Activated CD4-positive, alpha-beta T cell treated with anti-CD3 and anti-CD28 coated beads, Interleukin-2, amount 10 ng/mL, durations not matched to agents 24 days and 14 days (primary cell): Measurements from ENCODE around the gene SLC25A2. TPM values are rescaled to one million over a fixed set of nuclear protein-coding genes. Genes with fewer than 3 reads are reported as not detected.
"Not testable (repeated sequence)": the region's sequence is repeated elsewhere in the genome, so short reads cannot be mapped to it uniquely, and the experiment has no call there.

Experiments
- DNase-seq: peaks from one replicate; pipeline ENCODE4 v3.0.0; 2022
- H3K27ac Mint-ChIP-seq: one replicate; pipeline ENCODE4 v1.8.0; 2022; ENCODE audit warnings: mild to moderate bottlenecking, mixed read lengths
- H3K27me3 Mint-ChIP-seq: one replicate; pipeline ENCODE4 v1.8.0; 2022; ENCODE audit warnings: mixed read lengths
- H3K36me3 Mint-ChIP-seq: one replicate; pipeline ENCODE4 v1.8.0; 2022; ENCODE audit warnings: low read depth, mild to moderate bottlenecking, mixed read lengths
- H3K4me1 Mint-ChIP-seq: one replicate; pipeline ENCODE4 v1.8.0; 2021; ENCODE audit warnings: mixed read lengths
- H3K4me3 Mint-ChIP-seq: one replicate; pipeline ENCODE4 v1.8.0; 2022; ENCODE audit warnings: mild to moderate bottlenecking, moderate library complexity, mixed read lengths
- H3K9me3 Mint-ChIP-seq: one replicate; pipeline ENCODE4 v1.8.0; 2021; ENCODE audit warnings: mixed read lengths
- intact Hi-C: fragments of 100-400 bp; cut with micrococcal nuclease; formaldehyde crosslinking; loops from one replicate; pipeline ENCODE4 v1.15.1; 2023
- total RNA-seq: library from RNA; stranded (reverse); gene quantifications from 2 replicates; pipeline ENCODE4 v1.2.3, GENCODE V29; 2022

The SLC25A2 gene
- total RNA-seq, 1 donor from 2014 or later, result 0.23 TPM

DNA sequence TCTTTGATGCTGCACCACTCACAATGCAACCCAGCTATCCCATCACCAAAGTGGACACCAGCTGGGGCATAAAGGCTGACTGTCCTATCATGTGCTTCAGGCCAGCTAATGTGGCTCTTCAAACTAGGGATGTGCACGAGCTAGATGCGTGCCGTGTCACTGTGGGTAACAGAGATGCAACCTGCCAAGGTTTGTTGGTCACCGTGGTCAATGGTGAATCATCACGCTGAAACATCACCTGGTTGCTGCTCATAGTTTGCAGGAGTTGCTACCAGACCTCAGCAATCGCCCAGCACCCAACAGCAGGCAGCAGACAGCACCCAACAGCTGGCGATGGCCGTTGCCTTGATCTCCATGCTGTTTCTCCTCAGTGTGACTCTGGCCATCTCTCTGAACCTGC is 24.4 kb upstream of the SLC25A2 start:
- peak; percentile 53 for DNase-seq
- Mint-ChIP-seq H3K27me3 (peaks cover 24% of the 10 kb centered on the region), H3K4me3 (no peak overlapping the region), H3K4me1 (peaks cover 8% of the 10 kb centered on the region), H3K27ac (no peak overlapping the region), H3K9me3 (peaks cover 21% of the 10 kb centered on the region), H3K36me3 (peaks cover 3% of the 10 kb centered on the region)
- intact Hi-C loops, result loop anchor here (10.0 kb wide), 2 partner anchors 307 to 1027 kb away; partner anchors contain the start of genes HDAC3 and RELL2

DNA sequence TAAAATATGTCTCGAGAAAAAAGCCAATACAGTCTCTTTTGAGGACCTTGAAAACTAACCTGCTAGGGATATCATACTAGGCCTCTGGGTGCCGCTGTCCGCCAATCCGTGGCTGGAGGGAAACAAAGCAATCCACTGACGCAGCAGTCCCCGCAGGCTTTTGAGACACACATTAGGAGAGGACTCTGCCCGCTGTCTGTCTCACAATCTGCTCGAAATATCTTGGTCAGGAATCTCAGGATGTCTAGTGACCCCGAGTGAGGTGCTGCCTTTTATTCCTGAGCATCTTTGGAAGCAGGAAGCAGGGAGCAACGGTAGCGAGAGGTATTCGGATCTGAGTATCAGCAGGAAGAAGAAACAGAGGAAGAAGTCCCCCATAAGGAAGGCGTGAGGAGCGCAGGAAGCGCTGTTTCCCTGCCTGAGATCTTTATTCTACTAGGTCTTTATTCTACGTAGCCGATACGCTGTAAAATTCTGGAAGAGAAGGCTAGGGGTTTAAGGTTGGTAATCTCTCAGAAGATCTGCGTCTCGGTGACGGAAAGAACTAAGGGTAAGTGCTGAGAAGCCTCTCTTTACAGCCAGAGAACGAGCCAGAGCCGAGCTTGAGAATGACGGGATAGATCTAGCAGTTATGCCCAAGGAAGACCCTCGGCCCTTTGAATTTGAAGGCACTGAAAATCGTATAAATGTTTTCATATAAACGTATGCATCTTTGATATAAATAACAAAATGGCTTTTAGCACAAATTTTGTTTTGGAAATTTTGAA is 22.4 kb upstream of the SLC25A2 start:
- Mint-ChIP-seq H3K27me3 (peaks cover 12% of the 10 kb centered on the region), H3K27ac (peak overlapping the region; percentile 90), H3K9me3 (peaks cover 13% of the 10 kb centered on the region), H3K4me1 (peaks cover 8% of the 10 kb centered on the region), H3K36me3 (peaks cover 9% of the 10 kb centered on the region), H3K4me3 (peak overlapping the region; percentile 92)
- intact Hi-C loops, result loop anchor here (1.0 to 10.0 kb wide), 3 partner anchors 188 to 1029 kb away; partner anchors contain the start of genes HDAC3 and RELL2
- peak; percentile 90 for DNase-seq

DNA sequence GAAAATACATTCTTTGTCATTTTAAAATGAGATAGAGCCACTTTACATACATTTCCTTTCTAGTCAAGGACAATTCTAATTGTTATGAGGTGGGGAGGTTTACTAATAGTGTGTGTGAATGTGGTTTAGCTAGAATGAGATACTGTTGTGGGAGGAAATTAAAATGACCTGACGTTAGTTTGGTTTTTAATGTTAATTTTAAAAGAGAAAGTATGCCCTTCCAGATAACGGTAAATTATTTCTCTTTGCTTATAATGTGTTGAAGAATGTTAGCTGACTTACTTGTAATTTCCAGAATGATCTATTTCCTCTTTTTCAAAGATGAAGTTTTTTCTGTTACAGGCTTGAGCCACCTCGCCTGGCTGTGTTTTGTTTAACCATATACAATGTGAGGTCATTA is 18.4 kb upstream of the SLC25A2 start:
- Mint-ChIP-seq H3K9me3 (peaks cover 38% of the 10 kb centered on the region), H3K27ac (no peak overlapping the region), H3K4me3 (no peak overlapping the region), H3K36me3 (peaks cover 43% of the 10 kb centered on the region), H3K4me1 (peaks cover 20% of the 10 kb centered on the region), H3K27me3 (peaks cover 5% of the 10 kb centered on the region)
- intact Hi-C loops, result loop anchor here (10.0 kb wide), 2 partner anchors 313 to 1033 kb away; partner anchors contain the start of genes HDAC3 and RELL2
- DNase-seq, result no peak

DNA sequence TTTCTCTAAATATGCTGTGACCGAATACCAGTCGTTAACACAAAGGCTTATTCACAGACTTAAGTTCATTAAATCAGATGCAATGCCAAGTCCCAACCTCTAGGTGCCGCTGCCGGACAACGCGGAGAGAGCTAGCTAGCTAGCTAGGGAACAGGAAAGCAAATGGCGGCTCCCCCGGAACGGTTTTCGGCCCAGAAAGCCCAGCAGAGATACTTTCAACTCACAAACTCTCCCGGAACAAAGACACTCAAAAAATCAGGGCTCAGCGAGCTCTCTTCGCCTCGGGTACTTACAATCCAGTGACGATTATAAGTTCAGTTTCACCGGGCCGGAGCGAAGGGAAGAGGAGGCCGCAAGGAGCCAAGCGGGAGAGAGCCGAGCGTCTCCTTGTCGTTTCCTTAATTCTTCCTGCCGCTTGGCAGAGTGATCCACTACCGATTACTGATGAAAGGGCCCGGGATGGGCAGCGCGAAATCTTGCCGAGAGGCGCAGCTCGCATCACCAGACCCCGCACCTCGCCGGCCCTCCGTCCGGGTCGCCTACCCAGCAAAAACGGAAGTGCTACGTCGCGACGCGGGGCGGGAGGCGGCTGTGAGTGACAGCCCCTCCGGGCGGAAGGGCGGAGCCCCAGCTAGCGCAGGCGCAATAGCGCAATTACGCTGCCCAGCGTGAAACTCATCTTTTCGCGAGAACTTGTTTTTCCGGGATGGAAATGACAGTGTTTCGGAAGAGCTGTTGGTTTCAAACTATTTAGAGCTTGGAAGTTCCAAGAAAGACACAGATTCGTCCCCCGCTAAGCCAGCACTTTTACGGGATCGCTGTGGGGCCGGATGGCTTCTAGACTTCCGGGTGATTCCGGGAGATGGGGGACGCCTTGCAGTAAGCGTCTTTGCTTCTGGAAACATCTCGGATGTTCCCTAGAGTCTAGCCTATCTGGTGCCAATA is 16.6 kb upstream of the SLC25A2 start, which contains the start of gene TAF7:
Gene TAF7, minus strand, starts transcription at position 560 of the 945 bp plus-strand sequence. CDS start 740 bp downstream, outside the sequence.
- Mint-ChIP-seq H3K27me3 (peaks cover 2% of the 10 kb centered on the region), H3K27ac (peak within 1 kb of the TSS; percentile 99), H3K4me1 (peaks cover 12% of the 10 kb centered on the region), H3K9me3 (peaks cover 36% of the 10 kb centered on the region), H3K4me3 (peak within 1 kb of the TSS; percentile 92), H3K36me3 (peaks cover 58% of the 10 kb centered on the region)
- intact Hi-C loops, result loop anchor here (1.0 to 10.0 kb wide), 4 partner anchors 192 to 1034 kb away; partner anchors contain the start of genes HDAC3 and RELL2
- peak; percentile 98 for DNase-seq

DNA sequence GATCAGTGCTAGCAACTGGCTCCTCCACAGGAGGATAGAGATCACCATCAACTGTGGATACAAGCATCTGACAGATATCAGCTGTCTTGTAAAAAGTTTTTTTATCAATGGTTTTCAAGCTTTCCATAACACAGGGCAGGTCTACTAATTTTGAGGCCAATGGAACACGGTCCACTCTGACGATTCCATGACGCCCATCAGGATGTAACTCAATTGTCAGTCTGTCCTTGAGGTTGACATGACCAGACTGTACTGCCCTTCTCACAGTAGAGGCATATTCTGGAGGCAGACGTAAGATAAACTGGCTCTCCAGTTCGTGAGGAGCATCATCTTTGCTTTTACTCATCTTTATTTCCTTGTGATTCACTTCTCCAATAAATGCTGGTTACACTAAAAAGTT is 15.8 kb upstream of the SLC25A2 start:
- Mint-ChIP-seq H3K27ac (peak overlapping the region; percentile 99), H3K9me3 (peaks cover 42% of the 10 kb centered on the region), H3K36me3 (peaks cover 66% of the 10 kb centered on the region)

DNA sequence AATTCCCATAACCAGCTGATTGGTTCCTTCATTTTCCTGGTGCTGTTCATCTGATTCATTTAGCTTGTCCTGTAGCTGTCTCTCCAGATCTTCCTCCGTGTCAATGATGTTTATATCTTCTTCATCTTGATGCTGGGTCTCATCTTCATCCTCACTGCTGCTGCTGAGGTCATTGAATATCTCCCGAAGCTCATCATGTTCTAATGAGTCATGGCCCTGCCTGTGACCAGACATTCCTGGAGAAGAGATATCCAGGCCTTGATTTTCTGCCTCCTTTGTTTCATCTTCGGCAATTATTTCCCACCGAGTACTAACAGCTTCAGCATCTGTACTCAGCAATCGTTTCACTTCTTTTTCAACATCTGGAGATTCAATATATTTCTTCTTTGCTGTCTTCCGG is 15.4 kb upstream of the SLC25A2 start:
- DNase-seq, result no peak
- Mint-ChIP-seq H3K4me1 (peaks cover 13% of the 10 kb centered on the region), H3K27me3 (peaks cover 2% of the 10 kb centered on the region), H3K36me3 (peaks cover 69% of the 10 kb centered on the region), H3K9me3 (peaks cover 44% of the 10 kb centered on the region), H3K27ac (peak overlapping the region; percentile 48), H3K4me3 (peak overlapping the region; percentile 92)
- intact Hi-C loops, result no loop called here

More for the DNA sequence above, 15.8 kb upstream of the SLC25A2 start:
- Mint-ChIP-seq H3K27me3 (peaks cover 2% of the 10 kb centered on the region), H3K4me1 (peaks cover 12% of the 10 kb centered on the region), H3K4me3 (peak overlapping the region; percentile 92)
- DNase-seq, result no peak
- intact Hi-C loops, result loop anchor here (1.0 to 10.0 kb wide), 4 partner anchors 193 to 1035 kb away; partner anchors contain the start of genes HDAC3 and RELL2

DNA sequence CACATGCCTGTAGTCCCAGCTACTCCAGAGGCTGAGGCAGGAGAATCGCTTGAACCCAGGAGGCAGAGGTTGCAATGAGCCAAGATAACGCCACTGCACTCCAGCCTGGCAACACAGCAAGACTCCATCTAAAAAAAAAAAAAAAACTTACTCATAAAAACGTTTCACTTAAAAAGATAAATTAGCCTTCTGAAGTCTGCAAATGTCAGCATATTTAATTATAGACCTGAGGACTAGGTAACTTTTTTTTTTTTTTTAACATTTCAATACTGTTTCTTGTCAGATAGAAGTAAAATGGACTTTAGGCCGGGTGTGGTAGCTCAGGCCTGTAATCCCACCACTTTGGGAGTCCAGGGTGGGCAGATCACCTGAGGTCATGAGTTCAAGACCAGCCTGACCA is 13.1 kb upstream of the SLC25A2 start:
- Mint-ChIP-seq H3K36me3 (peaks cover 79% of the 10 kb centered on the region), H3K4me1 (peaks cover 14% of the 10 kb centered on the region), H3K9me3 (peaks cover 55% of the 10 kb centered on the region)
- intact Hi-C loops, H3K27me3 Mint-ChIP-seq, DNase-seq, H3K27ac Mint-ChIP-seq, H3K4me3 Mint-ChIP-seq: not testable (repeated sequence)

DNA sequence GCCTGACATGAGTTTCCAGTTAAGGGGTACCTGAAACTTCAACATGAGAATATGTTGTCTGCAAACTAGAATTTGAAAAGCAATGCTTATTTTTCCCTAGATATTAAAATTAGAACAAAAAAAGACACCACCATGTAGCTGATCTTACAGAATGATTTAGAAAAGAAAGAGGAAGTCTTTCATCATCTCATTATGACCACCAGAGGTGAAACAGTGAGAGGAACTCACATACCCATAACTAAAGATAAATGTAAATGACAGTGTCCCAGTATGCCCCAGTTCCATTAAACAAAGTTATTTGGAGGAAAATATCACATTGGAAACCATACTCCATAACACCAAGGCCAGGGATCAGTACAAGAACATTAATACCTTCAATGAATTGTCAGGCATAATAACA is 9.9 kb upstream of the SLC25A2 start:
- H3K9me3 Mint-ChIP-seq, result peaks cover 40% of the 10 kb centered on the region

DNA sequence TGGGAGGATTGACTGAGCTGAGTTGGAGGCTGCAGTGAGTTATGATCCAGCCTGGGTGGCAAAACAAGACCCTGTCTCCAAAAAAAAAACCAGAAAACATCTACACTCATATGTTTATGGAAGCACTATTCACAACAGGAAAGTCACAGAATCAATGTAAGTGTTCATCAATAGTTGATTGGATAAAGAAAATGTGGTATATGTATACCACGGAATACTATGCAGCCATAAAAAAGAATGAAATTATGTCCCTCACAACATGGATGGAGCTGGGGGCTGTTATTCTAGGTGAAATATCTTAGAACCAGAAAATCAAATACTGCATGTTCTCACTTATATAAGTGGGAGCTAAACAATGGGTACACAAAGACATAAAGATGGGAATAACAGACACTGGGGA is 2.8 kb upstream of the SLC25A2 start:
- no peak for DNase-seq
- intact Hi-C loops, result no loop called here
- H3K36me3 Mint-ChIP-seq, result no peaks in the 10 kb centered on the region
- no peaks in the 10 kb centered on the region for H3K4me1 Mint-ChIP-seq
- no peak overlapping the region for H3K4me3 Mint-ChIP-seq
- no peaks in the 10 kb centered on the region for H3K27me3 Mint-ChIP-seq
- peaks cover 21% of the 10 kb centered on the region for H3K9me3 Mint-ChIP-seq
- H3K27ac Mint-ChIP-seq, result no peak overlapping the region

More for the DNA sequence above, 9.9 kb upstream of the SLC25A2 start:
- Mint-ChIP-seq H3K27me3 (no peaks in the 10 kb centered on the region), H3K27ac (no peak overlapping the region), H3K36me3 (peaks cover 51% of the 10 kb centered on the region), H3K4me1 (peaks cover 6% of the 10 kb centered on the region), H3K4me3 (no peak overlapping the region)
- intact Hi-C loops, result no loop called here
- DNase-seq, result no peak

DNA sequence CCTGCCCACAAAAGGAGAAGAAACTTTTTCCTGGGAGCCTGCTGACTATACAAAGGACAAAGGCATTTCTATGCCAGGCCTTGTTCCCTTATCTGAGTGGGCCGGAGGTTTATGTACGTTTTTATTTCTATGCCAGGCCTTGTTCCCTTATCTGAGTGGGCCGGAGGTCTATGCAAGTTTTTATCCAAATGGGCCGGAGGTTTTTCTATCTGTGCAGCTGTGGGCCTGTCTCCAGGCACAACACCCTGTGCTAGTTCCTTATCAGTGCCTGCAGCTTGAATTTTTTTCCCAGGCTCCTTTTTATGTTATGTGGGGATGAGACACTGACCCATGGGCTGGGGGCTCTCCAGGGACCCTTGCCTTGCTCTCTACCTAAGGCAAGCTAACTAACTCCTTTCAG is 5.5 kb downstream of the SLC25A2 start:
- intact Hi-C loops, result no loop called here
- H3K27me3 Mint-ChIP-seq, result no peaks in the 10 kb centered on the region
- no peak for DNase-seq
- H3K4me1 Mint-ChIP-seq, result no peaks in the 10 kb centered on the region
- H3K36me3 Mint-ChIP-seq, result peaks cover 2% of the 10 kb centered on the region
- peaks cover 26% of the 10 kb centered on the region for H3K9me3 Mint-ChIP-seq
- no peak overlapping the region for H3K4me3 Mint-ChIP-seq
- no peak overlapping the region for H3K27ac Mint-ChIP-seq

DNA sequence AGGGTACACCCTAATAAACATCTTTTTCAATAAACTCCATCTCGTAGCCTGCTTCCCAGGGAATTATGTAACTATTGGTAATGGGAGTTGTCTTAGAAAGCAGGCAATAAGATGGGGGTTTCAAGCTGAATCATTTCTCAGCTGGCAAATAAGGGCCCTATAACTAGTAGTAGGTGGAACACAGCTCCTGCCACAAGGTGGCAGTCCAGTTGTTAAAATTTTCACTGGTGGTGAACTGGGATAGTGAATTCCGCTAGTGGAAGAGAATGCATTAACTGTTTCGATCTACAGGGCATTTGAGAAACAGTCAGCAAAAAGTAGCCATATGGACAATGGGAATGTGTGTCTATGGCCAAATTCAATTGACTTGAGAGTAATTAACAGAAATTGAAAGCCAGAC is 30.9 kb downstream of the SLC25A2 start:
- Mint-ChIP-seq H3K4me1 (no peaks in the 10 kb centered on the region), H3K27ac (no peak overlapping the region), H3K9me3 (peaks cover 33% of the 10 kb centered on the region), H3K4me3 (no peak overlapping the region), H3K27me3 (no peaks in the 10 kb centered on the region), H3K36me3 (no peaks in the 10 kb centered on the region)
- intact Hi-C loops, result no loop called here
- DNase-seq, result no peak

DNA sequence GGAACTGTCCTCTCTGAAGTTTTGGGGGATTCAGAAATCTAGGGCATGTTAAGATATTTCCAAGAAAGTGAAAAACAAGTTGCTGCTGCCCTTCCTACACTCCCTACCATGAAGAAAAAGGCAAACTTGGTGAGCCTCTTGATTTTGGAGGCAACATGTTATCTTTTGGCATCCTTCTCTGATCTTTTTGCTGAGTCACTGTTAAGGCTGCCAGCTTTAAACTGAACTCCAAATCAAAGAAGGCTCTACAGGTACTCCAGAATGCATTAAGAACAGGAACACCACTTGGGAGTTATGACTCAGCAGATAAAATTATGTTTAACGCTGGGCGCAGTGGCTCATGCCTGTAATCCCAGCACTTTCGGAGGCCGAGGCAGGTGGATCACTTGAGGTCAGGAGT is 34.7 kb downstream of the SLC25A2 start:
- no peak for DNase-seq
- intact Hi-C loops, result no loop called here
- no peaks in the 10 kb centered on the region for H3K36me3 Mint-ChIP-seq
- no peaks in the 10 kb centered on the region for H3K27me3 Mint-ChIP-seq
- H3K4me1 Mint-ChIP-seq, result no peaks in the 10 kb centered on the region
- no peak overlapping the region for H3K4me3 Mint-ChIP-seq
- H3K27ac Mint-ChIP-seq, result no peak overlapping the region
- peaks cover 27% of the 10 kb centered on the region for H3K9me3 Mint-ChIP-seq

DNA sequence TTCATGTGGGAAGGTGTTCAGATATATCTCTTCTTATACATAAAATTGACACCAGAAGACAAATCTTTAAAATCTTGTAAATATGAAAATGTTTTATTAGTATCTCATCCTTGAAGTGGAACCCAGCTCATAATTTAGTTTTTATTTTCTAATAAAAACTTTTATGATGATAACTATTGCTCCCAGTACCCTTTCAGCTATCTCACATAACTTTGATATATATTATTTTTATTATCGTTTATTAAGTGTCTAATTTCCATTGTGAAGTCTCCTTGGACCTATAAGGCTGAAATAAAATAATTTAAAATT is 42.7 kb downstream of the SLC25A2 start:
- Mint-ChIP-seq H3K4me1 (no peaks in the 10 kb centered on the region), H3K27me3 (no peaks in the 10 kb centered on the region), H3K4me3 (no peak overlapping the region), H3K36me3 (no peaks in the 10 kb centered on the region), H3K9me3 (peaks cover 20% of the 10 kb centered on the region), H3K27ac (no peak overlapping the region)
- no peak for DNase-seq
- intact Hi-C loops, result no loop called here
